ENCODE measurements around the gene RCOR1. TPM values are rescaled to one million over a fixed set of nuclear protein-coding genes. Genes with fewer than 3 reads are reported as not detected.
A peak's percentile ranks its signal among the peaks of the same experiment; 100 is the strongest.

Gene RCOR1
- total RNA-seq, 1 donor from 2014 or later = 10.4 TPM

- DNase-seq (ENCODE audit: low spot score) = no peak
Observed at GRCh38 chr14:102678394-102678793, 85.9 kb downstream of the RCOR1 start.

GRCh38 chr14:102683399-102684297 lies 91.2 kb downstream of the RCOR1 start:
- no peak for DNase-seq (ENCODE audit: low spot score)

GRCh38 chr14:102684298-102684663 lies 91.8 kb downstream of the RCOR1 start:
- DNase-seq (ENCODE audit: low spot score) = no peak

- DNase-seq (ENCODE audit: low spot score) = no peak
Observed at GRCh38 chr14:102686196-102686801, 93.8 kb downstream of the RCOR1 start.

- DNase-seq (ENCODE audit: low spot score) = no peak
Observed at GRCh38 chr14:102688290-102688689, 95.8 kb downstream of the RCOR1 start.

- no peak for DNase-seq (ENCODE audit: low spot score)
Observed at GRCh38 chr14:102690509-102691286, 98.2 kb downstream of the RCOR1 start.

GRCh38 chr14:102691763-102692162 lies 99.3 kb downstream of the RCOR1 start:
- no peak for DNase-seq (ENCODE audit: low spot score)

- DNase-seq (ENCODE audit: low spot score) = no peak
Observed at GRCh38 chr14:102692334-102692733, 99.9 kb downstream of the RCOR1 start.

- peak; percentile 24 for DNase-seq (ENCODE audit: low spot score)
Observed at GRCh38 chr14:102693006-102693755, 100.7 kb downstream of the RCOR1 start.

- peak; percentile 82 for DNase-seq (ENCODE audit: low spot score)
Observed at GRCh38 chr14:102694530-102695166, 102.2 kb downstream of the RCOR1 start.

GRCh38 chr14:102695167-102695555 lies 102.7 kb downstream of the RCOR1 start:
- no peak for DNase-seq (ENCODE audit: low spot score)

- DNase-seq (ENCODE audit: low spot score) = no peak
Observed at GRCh38 chr14:102696332-102696731, 103.9 kb downstream of the RCOR1 start.

- no peak for DNase-seq (ENCODE audit: low spot score)
Observed at GRCh38 chr14:102696856-102697495, 104.5 kb downstream of the RCOR1 start.

- no peak for DNase-seq (ENCODE audit: low spot score)
Observed at GRCh38 chr14:102697501-102697900, 105.1 kb downstream of the RCOR1 start.

GRCh38 chr14:102699416-102700110 lies 107.1 kb downstream of the RCOR1 start:
- DNase-seq (ENCODE audit: low spot score) = no peak

- no peak for DNase-seq (ENCODE audit: low spot score)
Observed at GRCh38 chr14:102708494-102708893, 116.0 kb downstream of the RCOR1 start.

GRCh38 chr14:102711207-102711606 lies 118.8 kb downstream of the RCOR1 start:
- no peak for DNase-seq (ENCODE audit: low spot score)

GRCh38 chr14:102711946-102712345 lies 119.5 kb downstream of the RCOR1 start:
- no peak for DNase-seq (ENCODE audit: low spot score)

- DNase-seq (ENCODE audit: low spot score) = peak; percentile 63
Observed at GRCh38 chr14:102717276-102717675, 124.8 kb downstream of the RCOR1 start.

- DNase-seq (ENCODE audit: low spot score) = no peak
Observed at GRCh38 chr14:102722646-102723045, 130.2 kb downstream of the RCOR1 start.

All from umbilical cord (tissue), 2 donors.